ENCODE results near the gene KCNB1.

DNA sequence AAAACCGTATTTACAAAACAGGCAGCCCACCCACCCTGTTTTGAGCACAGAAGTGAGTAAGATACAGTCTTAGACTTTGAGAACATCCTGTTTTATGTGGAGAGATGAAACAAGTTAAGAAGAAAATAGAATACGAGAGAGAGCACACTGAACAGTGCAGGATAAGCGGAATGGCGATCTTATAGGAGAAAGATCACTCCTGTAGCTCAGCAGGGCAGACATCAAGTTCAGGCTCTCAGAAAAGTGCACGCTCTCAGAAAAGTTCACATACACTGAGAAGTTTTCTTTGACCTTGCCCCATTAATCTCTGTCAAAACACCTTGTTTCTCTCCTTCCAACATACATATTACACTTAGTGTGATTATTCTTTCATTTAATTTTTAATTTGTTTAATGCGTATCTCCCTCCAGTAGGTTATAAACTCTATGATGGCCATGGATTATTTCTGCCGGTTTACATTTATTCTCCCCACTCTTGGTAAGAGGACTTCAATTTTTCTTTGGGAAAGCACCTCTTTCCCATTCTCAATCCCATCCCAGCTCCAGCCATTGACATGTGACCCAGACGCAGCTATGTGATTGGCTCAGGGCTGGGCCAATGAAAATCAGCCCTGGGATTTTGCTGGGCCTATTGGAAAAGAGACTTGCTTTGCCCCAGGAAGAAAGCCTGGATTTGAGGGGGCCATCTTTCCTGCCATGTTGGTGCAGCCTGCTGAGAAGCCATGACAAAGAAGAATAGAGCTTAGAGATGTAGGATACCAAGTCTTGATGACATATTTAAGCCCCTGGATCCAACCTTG lies 16.2 kb downstream of the KCNB1 start:
- TF ChIP-seq POLR2AphosphoS5 (IDR thresholded peaks at IDR 0.05; ENCODE audit: low read depth, low read length) (no peak), POLR2A (IDR thresholded peaks at IDR 0.05; ENCODE audit: low read depth, low read length) (no peak), TAF1 (IDR thresholded peaks at IDR 0.05; ENCODE audit: low read depth, low read length) (no peak), PAX5 (IDR thresholded peaks at IDR 0.05; ENCODE audit: insufficient read depth, low read length, severe bottlenecking) (no peak)
